ENCODE data around the gene MEAF6.
"Not testable (repeated sequence)": the region's sequence is repeated elsewhere in the genome, so short reads cannot be mapped to it uniquely, and the experiment has no call there.

The MEAF6 gene

GRCh38 chr1:37532418-37533156 is 18.0 kb upstream of the MEAF6 start:
- DNase-seq (ENCODE audit: low spot score), result not testable (repeated sequence)

- DNase-seq (ENCODE audit: low spot score), result not testable (repeated sequence)
Measured at GRCh38 chr1:37529888-37530287, 15.3 kb upstream of the MEAF6 start.

GRCh38 chr1:37519613-37520012 is 5.0 kb upstream of the MEAF6 start:
- DNase-seq (ENCODE audit: low spot score), result no peak

GRCh38 chr1:37518929-37519328 is 4.4 kb upstream of the MEAF6 start:
- DNase-seq (ENCODE audit: low spot score), result peak; percentile 62

GRCh38 chr1:37518241-37518640 is 3.7 kb upstream of the MEAF6 start:
- not testable (repeated sequence) for DNase-seq (ENCODE audit: low spot score)

GRCh38 chr1:37517569-37517968 is 3.0 kb upstream of the MEAF6 start:
- no peak for DNase-seq (ENCODE audit: low spot score)

DNA sequence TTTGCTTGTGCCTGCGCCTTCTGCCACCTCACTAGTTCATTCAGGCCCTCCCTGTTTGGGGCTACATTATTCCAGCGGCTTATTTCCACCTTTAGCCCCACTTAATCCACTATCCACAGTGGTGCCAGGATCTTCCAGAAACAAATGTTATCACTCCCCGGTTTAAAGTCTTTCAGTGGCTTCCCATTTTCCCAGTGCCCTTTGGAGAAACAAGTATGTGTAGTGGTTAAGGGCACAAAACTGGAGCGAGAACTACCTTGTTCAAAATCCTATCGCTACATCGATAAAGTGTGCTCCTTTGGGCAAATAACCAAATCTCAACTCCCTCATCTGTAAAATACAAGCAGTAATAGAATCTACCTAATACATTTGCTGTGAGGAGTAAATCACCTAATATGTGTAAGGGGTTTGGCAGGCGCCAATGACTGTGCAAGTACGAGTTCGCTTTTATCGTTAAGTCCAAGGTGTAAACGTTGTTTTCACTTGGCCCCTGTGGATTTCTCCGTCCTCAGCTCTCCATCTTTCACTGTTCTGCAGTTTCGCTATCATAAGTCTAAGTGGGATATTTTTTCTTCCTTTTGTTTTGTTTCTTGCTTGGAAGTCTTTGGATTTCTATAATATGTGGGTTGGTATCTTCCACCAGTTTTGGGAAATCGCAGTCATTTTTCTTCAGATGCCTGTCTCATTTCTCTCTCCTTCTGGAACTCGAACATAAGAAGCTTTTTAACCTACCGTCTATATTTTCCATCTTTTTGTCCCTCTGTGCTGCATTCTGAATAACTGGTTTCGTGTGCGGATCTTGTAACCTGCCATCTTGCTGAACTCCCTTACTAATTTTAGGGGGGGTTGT is 844 bp upstream of the MEAF6 start:
- no peak for DNase-seq (ENCODE audit: low spot score)

DNA sequence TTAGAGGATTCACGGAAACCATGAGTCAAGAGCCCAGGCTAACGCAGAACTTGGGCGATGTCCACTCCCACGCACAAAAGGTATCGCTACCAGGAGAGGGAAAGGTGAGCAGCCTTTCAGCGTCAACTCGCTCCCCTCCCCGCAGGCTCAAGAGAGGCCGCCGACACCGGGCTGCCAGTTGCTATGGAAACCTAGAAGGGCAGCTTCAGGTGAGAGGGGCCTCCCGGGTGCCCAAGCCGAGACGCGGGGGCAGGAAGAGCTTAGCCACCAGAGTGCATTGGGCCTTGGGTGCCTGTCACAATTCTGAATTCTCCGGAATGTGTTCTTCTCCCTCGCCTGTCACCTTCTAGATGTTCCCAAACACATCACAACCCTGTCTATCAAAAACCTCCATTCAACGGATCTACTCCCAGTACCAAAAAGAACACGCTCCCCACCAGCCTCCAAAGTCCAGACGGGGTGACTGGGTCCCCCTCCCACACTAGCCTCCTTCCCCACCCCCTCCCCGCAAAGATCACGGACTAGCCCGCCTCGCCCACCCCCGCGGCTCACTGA is 694 bp downstream of the MEAF6 start:
- peak; percentile 64 for DNase-seq (ENCODE audit: low spot score)

DNA sequence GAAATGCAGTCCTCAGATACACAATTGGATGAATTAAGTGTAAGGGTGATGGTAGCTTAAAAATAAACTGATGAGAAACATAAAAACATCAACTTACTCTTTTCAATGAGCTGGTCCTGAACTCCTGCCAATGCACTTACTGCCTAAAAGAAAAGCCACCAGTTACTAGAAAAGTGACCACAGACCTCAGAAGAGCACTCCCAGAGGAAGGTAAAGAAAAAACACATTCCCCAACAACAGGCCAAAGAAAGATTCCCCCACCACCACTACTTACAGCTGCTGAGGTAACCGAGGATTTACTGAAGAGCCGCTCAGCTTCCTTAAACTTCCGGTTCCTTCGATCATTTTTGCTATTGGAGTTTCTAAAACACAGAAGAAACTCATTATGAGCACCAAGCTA is 5.4 kb downstream of the MEAF6 start:
- no peak for DNase-seq (ENCODE audit: low spot score)

DNA sequence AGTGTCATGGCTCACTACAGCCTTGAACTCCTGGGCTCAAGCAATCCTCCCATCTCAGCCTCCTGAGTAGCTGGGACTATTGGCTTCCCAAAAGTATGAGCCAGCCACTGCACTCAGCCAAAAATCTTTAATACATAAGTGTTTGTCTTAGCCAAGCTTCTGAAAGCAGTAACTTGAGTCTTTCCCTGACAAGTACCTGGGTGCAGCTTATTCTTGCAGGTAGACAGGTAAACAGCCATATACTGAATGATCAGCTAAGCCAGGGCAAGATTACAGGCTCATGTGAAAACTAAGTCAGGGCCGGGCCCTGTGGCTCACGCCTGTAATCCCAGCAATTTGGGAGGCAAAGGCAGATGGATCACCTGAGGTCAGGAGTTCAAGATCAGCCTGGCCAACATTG is 7.8 kb downstream of the MEAF6 start:
- DNase-seq (ENCODE audit: low spot score), result no peak

GRCh38 chr1:37502791-37503190 is 11.8 kb downstream of the MEAF6 start:
- DNase-seq (ENCODE audit: low spot score), result not testable (repeated sequence)

GRCh38 chr1:37502104-37502503 is 12.5 kb downstream of the MEAF6 start:
- DNase-seq (ENCODE audit: low spot score), result no peak

DNA sequence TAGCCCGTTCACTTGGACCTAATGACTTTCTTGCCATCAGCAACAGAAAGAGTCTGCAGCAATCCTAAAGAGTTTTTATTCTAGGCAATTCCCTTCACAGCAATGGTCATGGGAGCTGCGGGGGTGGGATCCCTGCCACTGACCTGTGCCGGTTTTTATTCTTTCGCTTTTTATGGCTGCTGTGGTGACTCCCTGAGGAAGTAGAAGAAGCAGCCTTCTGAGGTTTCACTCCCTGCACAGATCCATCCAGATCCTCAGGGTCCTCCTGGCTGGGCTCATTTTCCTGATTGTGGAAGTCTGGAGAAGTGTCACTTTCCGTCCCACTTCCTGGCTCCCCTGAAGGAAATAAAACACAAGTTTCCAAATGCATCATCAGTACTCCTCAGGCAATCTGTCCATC is 12.9 kb downstream of the MEAF6 start:
- DNase-seq (ENCODE audit: low spot score), result no peak

DNA sequence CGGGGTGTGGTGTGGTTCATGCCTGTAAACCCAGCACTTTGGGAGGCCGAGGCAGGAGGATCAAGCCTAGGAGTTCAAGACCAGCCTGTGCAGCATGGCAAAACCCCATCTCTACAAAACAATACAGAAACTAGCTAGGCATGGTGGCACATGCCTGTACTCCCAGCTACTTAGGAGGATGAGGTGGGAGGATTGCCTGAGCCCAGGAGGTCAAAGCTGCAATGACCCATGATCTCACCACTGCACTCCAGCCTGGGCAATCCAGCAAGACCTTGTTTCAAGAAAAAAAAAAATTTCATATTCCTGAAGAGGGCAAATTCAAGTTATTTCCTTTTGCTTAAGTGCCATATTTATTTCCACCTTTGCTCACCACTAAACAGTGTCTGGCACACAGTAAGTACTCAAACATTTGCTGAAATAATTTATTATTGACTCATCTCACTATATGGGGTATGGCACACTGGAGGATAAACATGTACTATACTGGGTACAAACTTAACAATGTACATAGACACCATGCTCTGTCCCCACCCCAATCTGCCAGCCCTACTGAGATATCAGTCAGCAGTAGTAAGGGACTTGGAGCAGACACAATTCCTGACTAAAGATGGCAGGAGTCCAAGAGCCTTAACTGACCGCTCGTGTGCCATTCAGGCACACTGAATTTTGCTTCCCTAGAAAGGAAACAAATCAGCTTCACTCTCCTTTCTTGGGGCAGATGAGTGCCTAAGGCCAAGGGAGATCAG is 15.5 kb downstream of the MEAF6 start:
- DNase-seq (ENCODE audit: low spot score), result no peak

- no peak for DNase-seq (ENCODE audit: low spot score)
Measured at GRCh38 chr1:37497832-37498231, 16.7 kb downstream of the MEAF6 start.

GRCh38 chr1:37495875-37496274 is 18.7 kb downstream of the MEAF6 start:
- DNase-seq (ENCODE audit: low spot score), result no peak

DNA sequence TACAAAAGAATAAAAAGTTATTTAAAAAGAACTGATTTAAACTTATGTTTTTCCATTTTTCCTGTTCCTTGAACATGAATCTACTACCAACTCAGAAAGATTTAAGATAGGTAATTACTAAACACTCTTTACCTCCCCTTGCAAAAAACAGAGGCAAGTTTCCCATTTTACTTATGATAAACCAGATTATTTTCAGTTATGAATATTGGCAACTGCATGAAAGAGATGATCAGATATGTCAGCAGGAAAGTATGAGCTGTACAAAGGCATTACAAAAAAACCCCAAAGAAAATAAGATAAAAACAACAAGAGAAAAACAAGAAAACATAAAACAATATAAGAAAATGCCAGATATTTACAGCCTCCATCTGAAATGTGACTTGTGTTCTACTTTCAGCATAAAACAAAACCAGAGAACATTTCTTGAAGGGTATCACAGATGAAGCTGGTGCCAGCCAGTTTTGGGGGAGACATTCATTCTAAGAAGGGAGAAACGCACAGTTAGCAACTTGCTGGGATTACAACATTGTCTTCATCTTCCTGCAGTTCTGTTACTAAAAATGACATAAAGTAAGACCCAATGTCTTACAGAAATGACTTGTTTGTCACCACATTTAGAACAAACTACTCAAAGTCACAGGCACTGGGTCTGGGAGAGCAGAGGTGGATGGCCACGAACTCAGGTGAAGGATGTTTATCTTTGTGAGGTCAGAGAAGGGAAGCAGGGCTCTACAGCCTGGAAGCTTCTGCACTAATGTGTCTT is 21.0 kb downstream of the MEAF6 start:
- no peak for DNase-seq (ENCODE audit: low spot score)

DNA sequence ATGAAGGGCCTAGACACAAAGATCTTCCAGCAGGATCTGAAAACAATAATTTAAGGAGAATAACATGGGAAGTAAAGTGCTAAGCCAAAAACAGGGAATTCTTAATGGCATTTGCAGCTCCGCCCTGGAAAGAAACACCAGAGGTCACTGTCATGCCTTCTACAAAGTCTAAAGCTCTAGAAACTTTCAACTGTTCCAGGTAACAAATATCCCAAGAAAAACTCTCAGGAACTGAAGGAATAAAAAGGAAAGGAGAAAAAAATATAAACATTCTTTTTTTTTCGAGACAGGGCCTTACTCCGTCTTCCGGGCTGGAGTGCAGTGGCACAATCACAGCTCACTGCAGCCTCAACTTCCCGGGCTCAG is 27.0 kb downstream of the MEAF6 start:
- DNase-seq (ENCODE audit: low spot score), result no peak

- peak; percentile 79 for DNase-seq (ENCODE audit: low spot score)
Measured at GRCh38 chr1:37486680-37487618, 27.6 kb downstream of the MEAF6 start.

DNA sequence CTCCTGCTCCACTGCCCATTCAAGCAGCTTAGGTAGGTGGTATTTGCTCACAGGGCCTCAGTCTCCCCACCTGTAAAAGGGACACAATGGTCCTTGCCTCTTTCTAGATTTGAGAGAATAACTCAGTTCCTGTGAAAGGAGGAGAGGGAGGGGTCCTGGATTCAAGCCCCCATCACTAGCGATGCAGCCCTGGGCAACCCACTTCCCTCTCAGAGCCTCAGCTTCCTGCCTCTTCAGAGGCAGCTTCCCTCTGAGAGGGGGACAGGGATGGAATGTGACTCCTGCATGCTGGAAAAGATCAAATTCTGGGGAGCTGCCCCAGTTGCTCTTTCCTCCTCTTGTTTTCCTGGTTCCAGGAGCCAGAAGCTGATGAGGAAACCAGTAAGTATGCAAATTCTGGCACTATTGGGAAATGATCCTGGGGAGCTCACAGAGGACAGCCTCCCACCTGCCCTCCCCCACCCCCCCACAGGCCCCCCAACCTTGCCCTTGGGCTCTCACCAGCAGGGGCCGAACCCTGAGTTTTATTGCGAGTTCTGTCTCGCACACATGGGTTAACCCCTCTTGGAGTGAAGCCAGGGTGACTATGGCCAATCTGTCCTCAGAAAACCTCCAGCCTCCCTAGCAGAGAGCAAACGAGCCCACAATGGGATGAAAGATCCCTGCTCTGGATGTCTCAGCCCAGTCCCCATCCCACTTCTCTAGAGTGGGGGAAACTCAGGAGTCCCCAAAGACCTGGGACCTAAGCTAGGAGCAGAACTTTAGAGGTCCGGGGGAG is 28.5 kb downstream of the MEAF6 start:
- no peak for DNase-seq (ENCODE audit: low spot score)
